Measurements from ENCODE around the gene NHLRC2. TPM values are rescaled to one million over a fixed set of nuclear protein-coding genes. Genes with fewer than 3 reads are reported as not detected.
"Not testable (repeated sequence)": the region's sequence is repeated elsewhere in the genome, so short reads cannot be mapped to it uniquely, and the experiment has no call there.

Gene NHLRC2
- total RNA-seq, result 23.6 and 27.2 TPM in 2 replicates

GRCh38 chr10:113854013-113854760 is at the start of gene NHLRC2, which contains the start of gene DCLRE1A:
Gene NHLRC2 (plus strand): TSS chr10:113854661. CDS start chr10:113854873, 212 bp downstream.
Gene DCLRE1A (minus strand): TSS chr10:113854082. CDS start chr10:113853182, 900 bp downstream.
- Mint-ChIP-seq H3K9me3 (no peaks in the 10 kb centered on the region), H3K4me3 (peak within 1 kb of the TSS; percentile 98), H3K4me1 (peaks cover 33% of the 10 kb centered on the region), H3K27ac (peak within 1 kb of the TSS; percentile 95), H3K27me3 (no peaks in the 10 kb centered on the region), H3K36me3 (ENCODE audit: low read depth) (peaks cover 14% of the 10 kb centered on the region)
- intact Hi-C loops (cut with micrococcal nuclease), result loop anchor here (1.0 to 10.0 kb wide), 7 partner anchors 175 to 1669 kb away; partner anchors contain the start of genes ADRB1, CASP7, CCDC186 and GPAM
- DNase-seq, result peak; percentile 87

- intact Hi-C loops (cut with micrococcal nuclease), result no loop called here
- H3K36me3 Mint-ChIP-seq (ENCODE audit: low read depth), result no peaks in the 10 kb centered on the region
- no peak overlapping the region for H3K27ac Mint-ChIP-seq
- H3K4me1 Mint-ChIP-seq, result no peaks in the 10 kb centered on the region
- H3K9me3 Mint-ChIP-seq, result no peaks in the 10 kb centered on the region
- DNase-seq, result no peak
- peaks cover 47% of the 10 kb centered on the region for H3K27me3 Mint-ChIP-seq
- H3K4me3 Mint-ChIP-seq, result no peak overlapping the region
Observed at GRCh38 chr10:113806503-113806902, 48.0 kb upstream of the NHLRC2 start.

GRCh38 chr10:113808168-113808567 is 46.3 kb upstream of the NHLRC2 start:
- Mint-ChIP-seq H3K4me3 (no peak overlapping the region), H3K36me3 (ENCODE audit: low read depth) (no peaks in the 10 kb centered on the region), H3K9me3 (peaks cover 5% of the 10 kb centered on the region), H3K4me1 (no peaks in the 10 kb centered on the region), H3K27ac (no peak overlapping the region), H3K27me3 (peaks cover 53% of the 10 kb centered on the region)
- DNase-seq, result no peak
- intact Hi-C loops (cut with micrococcal nuclease), result no loop called here

GRCh38 chr10:113814700-113815099 is 39.8 kb upstream of the NHLRC2 start:
- DNase-seq, result peak; percentile 25
- peaks cover 45% of the 10 kb centered on the region for H3K27me3 Mint-ChIP-seq
- H3K9me3 Mint-ChIP-seq; H3K4me1 Mint-ChIP-seq; H3K4me3 Mint-ChIP-seq; intact Hi-C loops (cut with micrococcal nuclease); H3K36me3 Mint-ChIP-seq (ENCODE audit: low read depth); H3K27ac Mint-ChIP-seq: not testable (repeated sequence)

GRCh38 chr10:113819989-113820388 is 34.5 kb upstream of the NHLRC2 start:
- intact Hi-C loops (cut with micrococcal nuclease), result no loop called here
- H3K4me1 Mint-ChIP-seq, result no peaks in the 10 kb centered on the region
- DNase-seq, result no peak
- no peak overlapping the region for H3K27ac Mint-ChIP-seq
- H3K9me3 Mint-ChIP-seq, result no peaks in the 10 kb centered on the region
- H3K4me3 Mint-ChIP-seq, result no peak overlapping the region
- peaks cover 20% of the 10 kb centered on the region for H3K27me3 Mint-ChIP-seq
- H3K36me3 Mint-ChIP-seq (ENCODE audit: low read depth), result no peaks in the 10 kb centered on the region

GRCh38 chr10:113820507-113820906 is 34.0 kb upstream of the NHLRC2 start:
- no peaks in the 10 kb centered on the region for H3K36me3 Mint-ChIP-seq (ENCODE audit: low read depth)
- H3K27ac Mint-ChIP-seq, result no peak overlapping the region
- no peaks in the 10 kb centered on the region for H3K4me1 Mint-ChIP-seq
- peaks cover 20% of the 10 kb centered on the region for H3K27me3 Mint-ChIP-seq
- no peaks in the 10 kb centered on the region for H3K9me3 Mint-ChIP-seq
- H3K4me3 Mint-ChIP-seq, result no peak overlapping the region
- intact Hi-C loops (cut with micrococcal nuclease), result no loop called here
- DNase-seq, result no peak

GRCh38 chr10:113821306-113821705 is 33.2 kb upstream of the NHLRC2 start:
- peaks cover 19% of the 10 kb centered on the region for H3K27me3 Mint-ChIP-seq
- H3K36me3 Mint-ChIP-seq (ENCODE audit: low read depth); H3K4me1 Mint-ChIP-seq; H3K9me3 Mint-ChIP-seq; H3K4me3 Mint-ChIP-seq; intact Hi-C loops (cut with micrococcal nuclease); DNase-seq; H3K27ac Mint-ChIP-seq: not testable (repeated sequence)

- Mint-ChIP-seq H3K27me3 (peaks cover 22% of the 10 kb centered on the region), H3K27ac (no peak overlapping the region), H3K36me3 (ENCODE audit: low read depth) (no peaks in the 10 kb centered on the region), H3K4me3 (no peak overlapping the region), H3K4me1 (no peaks in the 10 kb centered on the region), H3K9me3 (no peaks in the 10 kb centered on the region)
- DNase-seq, result no peak
- intact Hi-C loops (cut with micrococcal nuclease), result no loop called here
Observed at GRCh38 chr10:113822174-113822573, 32.3 kb upstream of the NHLRC2 start.

- no peaks in the 10 kb centered on the region for H3K9me3 Mint-ChIP-seq
- DNase-seq, result no peak
- intact Hi-C loops (cut with micrococcal nuclease), result no loop called here
- no peak overlapping the region for H3K4me3 Mint-ChIP-seq
- H3K4me1 Mint-ChIP-seq, result no peaks in the 10 kb centered on the region
- H3K27me3 Mint-ChIP-seq, result peaks cover 20% of the 10 kb centered on the region
- no peaks in the 10 kb centered on the region for H3K36me3 Mint-ChIP-seq (ENCODE audit: low read depth)
- H3K27ac Mint-ChIP-seq, result no peak overlapping the region
Observed at GRCh38 chr10:113823389-113823788, 31.1 kb upstream of the NHLRC2 start.

GRCh38 chr10:113825791-113826190 is 28.7 kb upstream of the NHLRC2 start:
- Mint-ChIP-seq H3K27ac (no peak overlapping the region), H3K36me3 (ENCODE audit: low read depth) (no peaks in the 10 kb centered on the region), H3K27me3 (peaks cover 25% of the 10 kb centered on the region), H3K4me1 (no peaks in the 10 kb centered on the region), H3K9me3 (no peaks in the 10 kb centered on the region), H3K4me3 (no peak overlapping the region)
- intact Hi-C loops (cut with micrococcal nuclease), result no loop called here
- DNase-seq, result no peak

- H3K9me3 Mint-ChIP-seq; H3K4me3 Mint-ChIP-seq; H3K27ac Mint-ChIP-seq; DNase-seq; H3K36me3 Mint-ChIP-seq (ENCODE audit: low read depth); H3K4me1 Mint-ChIP-seq; intact Hi-C loops (cut with micrococcal nuclease): not testable (repeated sequence)
- peaks cover 24% of the 10 kb centered on the region for H3K27me3 Mint-ChIP-seq
Observed at GRCh38 chr10:113828567-113828966, 25.9 kb upstream of the NHLRC2 start.

- Mint-ChIP-seq H3K4me3 (no peak overlapping the region), H3K27ac (no peak overlapping the region), H3K27me3 (no peaks in the 10 kb centered on the region), H3K9me3 (no peaks in the 10 kb centered on the region), H3K4me1 (peaks cover 2% of the 10 kb centered on the region), H3K36me3 (ENCODE audit: low read depth) (peaks cover 42% of the 10 kb centered on the region)
- no peak for DNase-seq
- intact Hi-C loops (cut with micrococcal nuclease), result no loop called here
Observed at GRCh38 chr10:113842171-113842570, 12.3 kb upstream of the NHLRC2 start.

GRCh38 chr10:113843972-113844485 is 10.4 kb upstream of the NHLRC2 start:
- no peaks in the 10 kb centered on the region for H3K27me3 Mint-ChIP-seq
- no peak overlapping the region for H3K27ac Mint-ChIP-seq
- no peak overlapping the region for H3K4me3 Mint-ChIP-seq
- DNase-seq, result no peak
- peaks cover 43% of the 10 kb centered on the region for H3K36me3 Mint-ChIP-seq (ENCODE audit: low read depth)
- peaks cover 11% of the 10 kb centered on the region for H3K4me1 Mint-ChIP-seq
- no peaks in the 10 kb centered on the region for H3K9me3 Mint-ChIP-seq
- intact Hi-C loops (cut with micrococcal nuclease), result no loop called here

GRCh38 chr10:113846036-113846435 is 8.4 kb upstream of the NHLRC2 start:
- Mint-ChIP-seq H3K27me3 (no peaks in the 10 kb centered on the region), H3K36me3 (ENCODE audit: low read depth) (peaks cover 50% of the 10 kb centered on the region), H3K4me1 (peaks cover 19% of the 10 kb centered on the region), H3K27ac (no peak overlapping the region), H3K9me3 (no peaks in the 10 kb centered on the region), H3K4me3 (no peak overlapping the region)
- intact Hi-C loops (cut with micrococcal nuclease), result no loop called here
- no peak for DNase-seq
